ENCODE results near the gene TSPAN14. TPM values are rescaled to one million over a fixed set of nuclear protein-coding genes. Genes with fewer than 3 reads are reported as not detected.

The TSPAN14 gene
- total RNA-seq, 4 donors from 2014 or later: 18.9 to 72.9 (median 55.8) TPM

DNA sequence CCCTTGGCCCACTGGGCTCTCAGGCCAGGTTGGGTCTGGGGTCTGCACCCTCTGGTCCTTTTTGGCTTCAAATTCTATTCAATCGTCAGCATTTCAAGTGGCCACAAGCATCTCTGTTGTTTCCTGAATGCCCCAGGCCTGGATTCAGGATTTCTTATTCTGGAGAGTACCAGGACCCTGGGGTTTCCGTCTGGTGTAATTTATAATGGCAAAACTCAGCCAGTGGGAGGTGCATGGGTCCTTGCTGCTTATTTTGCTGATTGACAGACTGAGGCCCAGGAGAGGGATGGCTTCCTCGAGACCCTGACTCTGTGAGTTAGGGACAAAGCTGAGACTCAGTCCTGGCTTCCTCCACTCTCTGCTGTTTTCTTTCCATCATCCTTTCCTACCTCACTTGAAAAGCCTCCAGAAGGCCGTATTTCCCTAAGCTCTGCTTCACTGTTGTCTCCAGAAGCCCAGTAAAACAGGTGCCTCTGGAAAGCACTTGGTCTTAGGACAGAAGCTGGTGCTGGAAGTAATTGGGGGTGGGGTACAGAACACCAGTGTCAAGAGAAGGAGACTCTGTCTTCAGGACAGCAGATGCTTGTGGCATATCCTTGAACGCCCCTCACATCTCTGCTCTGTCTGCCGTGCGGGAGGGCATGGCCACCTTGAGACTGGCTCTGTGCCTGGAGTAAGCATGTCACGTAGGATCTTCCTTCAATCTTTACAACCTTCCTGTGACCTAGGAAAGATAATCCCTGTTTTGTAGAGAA lies 44.1 kb downstream of the TSPAN14 start:
- TF ChIP-seq EP300 (IDR thresholded peaks at IDR 0.05; ENCODE audit: low read depth) (no peak), POLR2A (IDR thresholded peaks at IDR 0.05) (no peak)
- no peak overlapping the region for H3K4me3 ChIP-seq
- H3K4me1 ChIP-seq: peaks cover 35 to 97% (median 57%) of the 10 kb centered on the region in 4 donors
- H3K27me3 ChIP-seq: no peaks in the 10 kb centered on the region
- no peak for DNase-seq
- H3K36me3 ChIP-seq: no peaks in the 10 kb centered on the region
- H3K9me3 ChIP-seq: no peaks in the 10 kb centered on the region
- intact Hi-C loops (cut with DNase I; ENCODE audit: low total_unique reads) (loop anchor here (2.0 kb wide), 1 partner anchor 43 kb away; the partner anchor contains the start of gene TSPAN14), in situ Hi-C loops (cut with MboI; ENCODE audit: low pct_ligation_motif_present in 1 of 4, low pct_unique_long_range_greater_than_20kb in 1 of 4, low sequenced_read_pairs in 3 of 4) (no loop called here)
- peak overlapping the region; percentile 81 to 89 (median 86) for H3K27ac ChIP-seq
- 0 to 45% methylated on average over 1 to 8 of the region's 8 CpGs for WGBS, 2 donors (ENCODE audit: low coverage in 1 of 2)

DNA sequence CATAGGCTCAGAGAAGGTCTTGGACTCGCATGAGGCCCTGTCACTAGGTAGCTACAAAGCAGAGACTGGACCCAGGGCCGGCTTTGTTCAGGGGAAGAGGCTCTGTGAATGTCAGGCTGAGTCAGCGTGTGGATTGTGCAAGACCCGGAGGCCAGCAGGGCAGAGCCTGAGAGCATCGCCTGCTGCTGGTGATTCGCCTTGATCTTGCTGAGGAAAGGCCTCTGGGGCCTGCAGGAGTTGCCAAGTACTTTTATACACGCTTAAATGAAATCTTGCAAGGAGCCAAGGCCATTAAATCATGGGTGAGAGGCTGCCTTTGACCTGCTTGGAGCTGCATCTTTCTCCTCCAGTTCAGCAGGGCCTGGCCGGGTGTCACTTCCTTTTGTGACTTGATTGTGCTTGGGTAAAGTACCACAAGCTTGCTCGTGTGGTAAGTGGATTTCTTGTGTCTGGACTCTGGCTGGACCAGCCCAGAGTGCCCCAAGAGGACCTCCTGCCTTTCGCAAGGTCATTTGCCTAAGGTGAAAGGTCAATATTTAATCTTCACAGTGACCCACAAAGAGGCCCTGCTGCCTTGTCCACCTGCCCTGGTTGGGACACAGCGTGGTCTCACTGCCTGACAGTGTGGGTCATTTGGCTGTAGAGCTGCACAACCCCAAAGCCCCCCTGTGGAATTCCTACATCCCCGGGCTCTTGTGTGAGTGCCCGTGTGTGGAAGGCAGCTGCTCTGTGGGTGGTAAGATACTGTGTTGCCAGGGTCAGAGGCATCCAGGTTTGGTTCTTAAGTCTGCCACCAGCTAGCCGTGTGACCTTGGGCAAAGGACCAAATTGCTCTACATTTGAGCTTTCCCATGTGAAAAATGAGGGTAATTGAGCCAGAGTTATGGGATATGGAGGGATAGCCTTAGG lies 45.0 kb downstream of the TSPAN14 start:
- H3K27me3 ChIP-seq: no peaks in the 10 kb centered on the region
- no peaks in the 10 kb centered on the region for H3K36me3 ChIP-seq
- peak; percentile 88 for DNase-seq
- H3K27ac ChIP-seq: peak overlapping the region; percentile 81 to 89 (median 86)
- H3K9me3 ChIP-seq: no peaks in the 10 kb centered on the region
- intact Hi-C loops (cut with DNase I; ENCODE audit: low total_unique reads): loop anchor here (2.0 kb wide), 1 partner anchor 44 kb away; the partner anchor contains the start of gene TSPAN14
- TF ChIP-seq EP300 (IDR thresholded peaks at IDR 0.05; ENCODE audit: low read depth) (no peak), POLR2AphosphoS5 (IDR thresholded peaks at IDR 0.05) (peak; percentile 68 to 88 (median 80)), POLR2A (IDR thresholded peaks at IDR 0.05) (no peak)
- TF ChIP-seq, protein P1, sequence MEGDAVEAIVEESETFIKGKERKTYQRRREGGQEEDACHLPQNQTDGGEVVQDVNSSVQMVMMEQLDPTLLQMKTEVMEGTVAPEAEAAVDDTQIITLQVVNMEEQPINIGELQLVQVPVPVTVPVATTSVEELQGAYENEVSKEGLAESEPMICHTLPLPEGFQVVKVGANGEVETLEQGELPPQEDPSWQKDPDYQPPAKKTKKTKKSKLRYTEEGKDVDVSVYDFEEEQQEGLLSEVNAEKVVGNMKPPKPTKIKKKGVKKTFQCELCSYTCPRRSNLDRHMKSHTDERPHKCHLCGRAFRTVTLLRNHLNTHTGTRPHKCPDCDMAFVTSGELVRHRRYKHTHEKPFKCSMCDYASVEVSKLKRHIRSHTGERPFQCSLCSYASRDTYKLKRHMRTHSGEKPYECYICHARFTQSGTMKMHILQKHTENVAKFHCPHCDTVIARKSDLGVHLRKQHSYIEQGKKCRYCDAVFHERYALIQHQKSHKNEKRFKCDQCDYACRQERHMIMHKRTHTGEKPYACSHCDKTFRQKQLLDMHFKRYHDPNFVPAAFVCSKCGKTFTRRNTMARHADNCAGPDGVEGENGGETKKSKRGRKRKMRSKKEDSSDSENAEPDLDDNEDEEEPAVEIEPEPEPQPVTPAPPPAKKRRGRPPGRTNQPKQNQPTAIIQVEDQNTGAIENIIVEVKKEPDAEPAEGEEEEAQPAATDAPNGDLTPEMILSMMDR (IDR thresholded peaks at IDR 0.05): no peak
- peaks cover 31 to 97% (median 58%) of the 10 kb centered on the region in 4 donors for H3K4me1 ChIP-seq
- WGBS, 2 donors (ENCODE audit: low coverage in 1 of 2): 0 to 35% methylated on average over 1 to 14 of the region's 14 CpGs
- no peak overlapping the region for H3K4me3 ChIP-seq
- in situ Hi-C loops (cut with MboI; ENCODE audit: low pct_ligation_motif_present in 1 of 4, low pct_unique_long_range_greater_than_20kb in 1 of 4, low sequenced_read_pairs in 3 of 4): no loop called here

DNA sequence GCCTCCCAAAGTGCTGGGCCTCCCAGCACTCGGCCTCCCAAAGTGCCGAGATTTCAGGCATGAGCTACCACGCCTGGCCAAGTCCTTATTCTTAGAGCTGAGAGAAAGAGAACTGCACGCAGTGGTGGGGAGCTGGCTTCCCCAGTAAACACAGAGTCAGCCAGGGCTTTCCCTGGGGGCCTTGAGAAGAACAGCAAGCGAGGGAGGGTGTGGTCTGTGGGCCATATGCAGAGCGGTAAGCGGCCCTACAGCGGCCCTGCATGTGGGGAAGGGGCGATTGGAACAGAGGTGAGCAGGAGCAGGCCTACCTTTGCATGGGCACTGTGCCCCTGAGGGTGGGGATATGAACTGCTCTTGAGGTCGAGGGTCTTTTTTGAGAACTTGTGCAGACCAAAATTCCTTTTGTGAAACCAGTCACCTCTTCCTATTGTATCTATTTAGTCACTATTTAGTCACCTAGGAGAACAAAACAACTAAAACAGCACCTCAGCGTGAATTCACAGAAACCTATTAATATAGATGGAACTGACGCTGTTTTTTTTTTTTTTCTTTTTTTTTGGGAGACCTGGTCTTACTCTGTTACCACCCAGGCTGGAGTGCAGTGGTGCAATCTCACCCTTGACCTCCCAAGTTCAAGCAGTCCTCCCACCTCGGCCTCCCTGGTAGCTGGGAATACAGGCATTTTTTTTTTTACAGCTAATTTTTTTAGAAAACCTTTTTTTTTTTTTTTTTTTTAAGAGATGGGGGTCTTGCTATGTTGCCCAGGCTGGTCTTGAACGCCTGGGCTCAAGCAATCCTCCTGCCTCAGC lies 46.7 kb downstream of the TSPAN14 start:
- no peaks in the 10 kb centered on the region for H3K36me3 ChIP-seq
- in situ Hi-C loops (cut with MboI; ENCODE audit: low pct_ligation_motif_present in 1 of 4, low pct_unique_long_range_greater_than_20kb in 1 of 4, low sequenced_read_pairs in 3 of 4) (loop anchor here (5.0 to 10.0 kb wide), 4 partner anchors 53 to 116 kb away; no protein-coding TSS in a partner anchor), intact Hi-C loops (cut with DNase I; ENCODE audit: low total_unique reads) (loop anchor here (10.0 kb wide), 1 partner anchor 116 kb away; no protein-coding TSS in a partner anchor)
- no peaks in the 10 kb centered on the region for H3K27me3 ChIP-seq
- H3K9me3 ChIP-seq: no peaks in the 10 kb centered on the region
- peak overlapping the region; percentile 55 to 89 (median 86) for H3K27ac ChIP-seq
- H3K4me3 ChIP-seq: no peak overlapping the region
- DNase-seq: no peak
- peaks cover 46 to 97% (median 70%) of the 10 kb centered on the region in 4 donors for H3K4me1 ChIP-seq
- TF ChIP-seq POLR2A (IDR thresholded peaks at IDR 0.05): no peak
- TF ChIP-seq, protein P1 (IDR thresholded peaks at IDR 0.05): no peak
- 85 to 86% methylated on average over 5 to 14 of the region's 14 CpGs for WGBS, 2 donors (ENCODE audit: low coverage in 1 of 2)

DNA sequence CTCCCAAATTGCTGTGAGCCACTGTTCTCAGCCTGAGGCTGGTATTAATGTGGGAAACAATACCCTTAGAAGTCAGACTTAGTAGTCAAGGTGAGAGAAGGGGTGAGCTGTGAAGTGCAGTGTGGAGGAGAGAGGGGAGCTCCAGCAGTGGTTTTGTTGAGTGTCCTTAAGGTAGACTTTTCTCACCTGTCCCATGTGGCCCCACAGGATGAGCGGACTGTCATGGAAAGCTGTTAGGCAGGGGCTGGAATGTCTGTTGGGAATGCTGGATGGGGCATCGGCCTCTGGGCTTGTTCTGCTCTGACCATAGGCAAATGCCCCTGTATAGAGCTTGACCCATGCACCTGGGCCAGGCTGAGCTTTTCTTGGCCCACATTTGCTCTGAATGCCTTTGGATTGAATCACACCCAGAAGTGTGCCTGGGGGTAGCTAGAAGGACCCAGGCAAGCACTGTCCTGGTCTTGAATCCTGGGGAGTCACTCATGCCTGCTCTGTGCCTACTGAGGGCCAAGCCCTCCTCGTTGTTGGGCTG lies 47.3 kb downstream of the TSPAN14 start:
- in situ Hi-C loops (cut with MboI; ENCODE audit: low pct_ligation_motif_present in 1 of 4, low pct_unique_long_range_greater_than_20kb in 1 of 4, low sequenced_read_pairs in 3 of 4): loop anchor here (5.0 to 10.0 kb wide), 4 partner anchors 54 to 117 kb away; no protein-coding TSS in a partner anchor
- intact Hi-C loops (cut with DNase I; ENCODE audit: low total_unique reads): loop anchor here (10.0 kb wide), 1 partner anchor 117 kb away; no protein-coding TSS in a partner anchor
- no peak for DNase-seq
- no peak overlapping the region for H3K4me3 ChIP-seq
- peak overlapping the region; percentile 20 to 89 (median 70) for H3K27ac ChIP-seq
- no peaks in the 10 kb centered on the region for H3K36me3 ChIP-seq
- no peaks in the 10 kb centered on the region for H3K27me3 ChIP-seq
- no peaks in the 10 kb centered on the region for H3K9me3 ChIP-seq
- TF ChIP-seq, protein P1 (IDR thresholded peaks at IDR 0.05): no peak
- TF ChIP-seq EP300 (IDR thresholded peaks at IDR 0.05; ENCODE audit: low read depth) (no peak), POLR2AphosphoS5 (IDR thresholded peaks at IDR 0.05) (no peak), POLR2A (IDR thresholded peaks at IDR 0.05) (no peak)
- peaks cover 48 to 95% (median 71%) of the 10 kb centered on the region in 4 donors for H3K4me1 ChIP-seq
- 94 to 100% methylated on average over 1 to 3 of the region's 3 CpGs for WGBS, 2 donors (ENCODE audit: low coverage in 1 of 2)
